Measurements from ENCODE around the gene FGD5.

Gene FGD5

DNA sequence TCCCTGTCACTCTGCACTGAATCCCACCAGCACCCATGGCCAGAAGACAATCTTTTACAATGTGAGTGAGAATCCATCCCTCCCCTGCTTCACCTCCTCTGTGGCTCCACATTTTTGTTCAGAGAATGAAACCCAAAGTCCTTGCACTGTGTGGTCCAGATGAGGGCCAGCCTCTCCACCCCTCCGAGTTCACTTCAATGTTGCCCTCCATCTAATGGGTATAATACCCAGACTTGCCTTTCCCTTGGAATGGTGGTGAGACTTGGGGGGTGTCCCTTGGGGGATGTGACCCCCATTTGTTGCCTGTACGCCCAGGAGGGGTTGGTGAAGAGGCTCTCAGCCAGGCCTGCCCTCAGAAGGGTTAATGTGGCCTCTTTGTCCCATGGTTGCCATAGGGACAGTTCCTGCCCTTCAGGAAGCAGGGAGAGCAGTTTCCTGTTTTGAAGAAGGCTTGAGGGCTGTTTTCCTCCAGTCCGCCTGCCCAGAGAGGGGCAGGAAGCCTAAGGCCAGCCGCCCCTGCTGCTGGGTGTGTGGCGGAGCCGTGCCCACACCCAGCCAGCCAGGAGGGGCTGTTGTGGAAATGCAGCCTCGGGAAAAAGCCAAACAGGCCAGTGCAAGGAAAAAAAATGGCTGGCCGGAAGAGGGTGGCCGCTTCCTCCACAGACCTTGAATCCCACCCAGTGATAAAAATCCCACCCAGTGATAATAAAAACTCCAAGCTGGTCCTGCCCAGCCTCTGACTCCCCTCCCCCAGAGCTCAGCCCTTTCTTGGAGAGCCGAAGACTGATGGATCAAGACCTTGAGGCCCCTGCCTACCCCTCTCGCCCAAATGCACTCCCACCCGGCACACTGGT is 14.6 kb upstream of the FGD5 start:
- Histone ChIP-seq H3K9me3 (ENCODE audit: control insufficient read depth, insufficient read depth, low read length) (no peaks in the 10 kb centered on the region), H3K79me2 (ENCODE audit: control insufficient read depth, low read length) (no peaks in the 10 kb centered on the region), H3K4me3 (ENCODE audit: low read length) (no peak overlapping the region), H3K36me3 (ENCODE audit: control insufficient read depth, low read length) (no peaks in the 10 kb centered on the region), H3F3A (ENCODE audit: control insufficient read depth, insufficient read depth) (no peaks in the 10 kb centered on the region), H3K4me1 (ENCODE audit: control insufficient read depth, low read length) (peaks cover 5% of the 10 kb centered on the region; the same call in 1 of the 2 replicates), H4K20me1 (ENCODE audit: control insufficient read depth, insufficient read depth, low read depth, low read length) (no peaks in the 10 kb centered on the region), H3K4me2 (ENCODE audit: low read length) (no peak overlapping the region), H3K27ac (ENCODE audit: low read depth, low read length) (no peak overlapping the region), H3K9me2 (replicated peaks; ENCODE audit: control insufficient read depth, low read length) (no peaks in the 10 kb centered on the region), H3K27me3 (ENCODE audit: control insufficient read depth, low read length) (peaks cover 61% of the 10 kb centered on the region)
- no peak for TF ChIP-seq EZH2phosphoT487 (IDR thresholded peaks at IDR 0.05; ENCODE audit: borderline replicate concordance, low read length)
- TF ChIP-seq, protein P1, sequence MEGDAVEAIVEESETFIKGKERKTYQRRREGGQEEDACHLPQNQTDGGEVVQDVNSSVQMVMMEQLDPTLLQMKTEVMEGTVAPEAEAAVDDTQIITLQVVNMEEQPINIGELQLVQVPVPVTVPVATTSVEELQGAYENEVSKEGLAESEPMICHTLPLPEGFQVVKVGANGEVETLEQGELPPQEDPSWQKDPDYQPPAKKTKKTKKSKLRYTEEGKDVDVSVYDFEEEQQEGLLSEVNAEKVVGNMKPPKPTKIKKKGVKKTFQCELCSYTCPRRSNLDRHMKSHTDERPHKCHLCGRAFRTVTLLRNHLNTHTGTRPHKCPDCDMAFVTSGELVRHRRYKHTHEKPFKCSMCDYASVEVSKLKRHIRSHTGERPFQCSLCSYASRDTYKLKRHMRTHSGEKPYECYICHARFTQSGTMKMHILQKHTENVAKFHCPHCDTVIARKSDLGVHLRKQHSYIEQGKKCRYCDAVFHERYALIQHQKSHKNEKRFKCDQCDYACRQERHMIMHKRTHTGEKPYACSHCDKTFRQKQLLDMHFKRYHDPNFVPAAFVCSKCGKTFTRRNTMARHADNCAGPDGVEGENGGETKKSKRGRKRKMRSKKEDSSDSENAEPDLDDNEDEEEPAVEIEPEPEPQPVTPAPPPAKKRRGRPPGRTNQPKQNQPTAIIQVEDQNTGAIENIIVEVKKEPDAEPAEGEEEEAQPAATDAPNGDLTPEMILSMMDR (IDR thresholded peaks at IDR 0.05; ENCODE audit: low read depth, low read length, poor library complexity, severe bottlenecking): no peak

DNA sequence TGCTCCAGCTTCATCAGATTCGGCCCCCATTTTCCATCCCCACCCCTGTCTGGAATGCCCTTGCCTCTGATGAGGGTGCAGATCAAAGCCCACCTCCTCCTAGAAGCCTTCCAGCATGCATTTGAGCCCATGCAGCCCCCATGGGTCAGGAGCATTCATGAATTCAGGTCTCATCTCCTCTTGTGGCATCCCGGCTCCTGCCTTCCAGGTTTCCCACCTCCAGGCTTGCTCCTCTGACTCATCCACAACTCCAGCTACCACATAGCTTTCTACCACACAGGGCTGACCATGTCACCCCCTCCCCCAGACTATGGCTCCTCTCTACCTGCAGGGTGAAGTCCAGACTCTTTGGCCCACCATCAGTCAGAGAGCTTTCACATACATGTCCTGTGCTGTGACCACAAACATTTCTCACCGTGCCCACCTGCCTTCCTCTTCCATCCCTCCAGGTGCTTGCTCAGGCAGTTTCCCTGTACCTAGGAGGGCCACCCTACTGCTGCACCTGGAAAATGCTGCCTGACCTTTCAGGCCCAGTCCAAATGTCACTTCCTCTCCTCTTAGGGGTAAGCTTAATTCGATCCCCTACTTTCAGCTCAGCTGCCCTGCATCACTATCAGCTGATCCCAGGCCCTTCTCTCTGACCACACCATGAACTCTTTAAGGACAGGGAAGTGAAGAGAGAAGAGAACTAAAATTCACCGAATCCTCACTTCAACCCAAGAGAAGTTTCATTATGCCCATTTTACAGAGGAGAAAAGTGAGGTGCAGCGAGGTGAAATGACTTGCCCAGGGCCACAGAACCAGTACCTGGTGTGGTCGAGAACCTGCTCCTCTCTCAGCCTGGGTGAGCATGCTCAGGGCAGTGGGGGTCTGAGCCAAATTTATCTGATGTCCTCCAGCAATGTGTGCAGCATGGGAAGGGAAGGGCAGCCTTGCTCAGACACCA is 13.7 kb upstream of the FGD5 start:
- Histone ChIP-seq H3K27ac (ENCODE audit: low read depth, low read length) (no peak overlapping the region), H3K4me2 (ENCODE audit: low read length) (no peak overlapping the region), H3K27me3 (ENCODE audit: control insufficient read depth, low read length) (peaks cover 55% of the 10 kb centered on the region), H3K4me3 (ENCODE audit: low read length) (no peak overlapping the region), H3F3A (ENCODE audit: control insufficient read depth, insufficient read depth) (no peaks in the 10 kb centered on the region), H3K79me2 (ENCODE audit: control insufficient read depth, low read length) (no peaks in the 10 kb centered on the region), H3K4me1 (ENCODE audit: control insufficient read depth, low read length) (peaks cover 5% of the 10 kb centered on the region; the same call in 1 of the 2 replicates), H3K36me3 (ENCODE audit: control insufficient read depth, low read length) (no peaks in the 10 kb centered on the region), H3K9me3 (ENCODE audit: control insufficient read depth, insufficient read depth, low read length) (no peaks in the 10 kb centered on the region), H4K20me1 (ENCODE audit: control insufficient read depth, insufficient read depth, low read depth, low read length) (no peaks in the 10 kb centered on the region), H3K9me2 (replicated peaks; ENCODE audit: control insufficient read depth, low read length) (no peaks in the 10 kb centered on the region)
- TF ChIP-seq, protein P1 (IDR thresholded peaks at IDR 0.05; ENCODE audit: low read depth, low read length, poor library complexity, severe bottlenecking): no peak
- TF ChIP-seq EZH2phosphoT487 (IDR thresholded peaks at IDR 0.05; ENCODE audit: borderline replicate concordance, low read length): no peak

DNA sequence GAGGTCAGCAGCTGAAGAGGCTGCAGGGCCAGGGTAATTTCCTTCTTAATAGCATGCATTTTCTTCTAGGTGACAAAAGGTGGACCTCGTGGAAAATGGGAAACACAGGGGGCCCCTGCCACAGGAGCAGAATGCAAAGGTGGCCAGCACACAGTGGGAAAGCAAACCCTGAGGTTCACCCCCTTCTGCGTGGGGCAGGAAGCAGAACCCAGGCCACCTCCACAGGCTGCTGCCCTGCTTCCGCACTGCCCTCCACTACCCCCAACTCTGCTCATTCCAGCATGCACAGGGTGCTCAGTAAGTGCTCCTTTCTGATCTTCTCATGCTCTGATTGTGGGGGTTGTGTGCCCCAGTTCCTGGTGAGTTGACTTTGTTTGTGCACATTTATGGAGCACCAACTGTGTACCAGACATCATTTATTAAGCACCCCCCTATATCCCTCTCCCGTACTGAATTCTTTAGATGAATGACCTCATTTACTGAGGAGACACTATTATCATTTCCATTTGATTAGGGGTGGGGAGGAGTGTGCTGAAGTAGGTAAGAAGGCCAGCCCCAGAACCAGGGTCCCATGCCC is 12.7 kb upstream of the FGD5 start:
- H3F3A ChIP-seq (ENCODE audit: control insufficient read depth, insufficient read depth): no peaks in the 10 kb centered on the region
- TF ChIP-seq, protein P1 (IDR thresholded peaks at IDR 0.05; ENCODE audit: low read depth, low read length, poor library complexity, severe bottlenecking): no peak
- no peak for TF ChIP-seq EZH2phosphoT487 (IDR thresholded peaks at IDR 0.05; ENCODE audit: borderline replicate concordance, low read length)
- no peaks in the 10 kb centered on the region for H3K9me2 ChIP-seq (replicated peaks; ENCODE audit: control insufficient read depth, low read length)
- H3K36me3 ChIP-seq (ENCODE audit: control insufficient read depth, low read length): no peaks in the 10 kb centered on the region
- no peak overlapping the region for H3K27ac ChIP-seq (ENCODE audit: low read depth, low read length)
- no peaks in the 10 kb centered on the region for H3K9me3 ChIP-seq (ENCODE audit: control insufficient read depth, insufficient read depth, low read length)
- H3K4me2 ChIP-seq (ENCODE audit: low read length): no peak overlapping the region
- H3K4me1 ChIP-seq (ENCODE audit: control insufficient read depth, low read length): peaks cover 5% of the 10 kb centered on the region; the same call in 1 of the 2 replicates
- no peaks in the 10 kb centered on the region for H4K20me1 ChIP-seq (ENCODE audit: control insufficient read depth, insufficient read depth, low read depth, low read length)
- H3K79me2 ChIP-seq (ENCODE audit: control insufficient read depth, low read length): no peaks in the 10 kb centered on the region
- peaks cover 46% of the 10 kb centered on the region for H3K27me3 ChIP-seq (ENCODE audit: control insufficient read depth, low read length)
- H3K4me3 ChIP-seq (ENCODE audit: low read length): no peak overlapping the region
